Fibroblast of lung (primary cell): Measurements from ENCODE around the gene KCNH1. TPM values are rescaled to one million over a fixed set of nuclear protein-coding genes. Genes with fewer than 3 reads are reported as not detected.

ENCODE experiments used
- DNase-seq, 2 donors: peaks; one replicate each; pipeline versions ENCODE4 v3.0.0 to v3.0.0-alpha.2; 2010; ENCODE audit warnings: low read depth in 2 of 2
- H2AFZ ChIP-seq: 2 replicates; pipeline ENCODE4 v1.5.1; 2012; ENCODE audit warnings: low read length, control low read depth, inconsistent platforms
- H3K27ac ChIP-seq: 2 replicates; pipeline ENCODE4 v1.5.1; 2011; ENCODE audit warnings: low read length, control low read depth; ENCODE audit not compliant: insufficient read depth
- H3K27me3 ChIP-seq: 2 replicates; pipeline ENCODE4 v1.5.1; 2011; ENCODE audit warnings: mild to moderate bottlenecking, low read length; ENCODE audit not compliant: control insufficient read depth, insufficient read depth
- H3K36me3 ChIP-seq: 2 replicates; pipeline ENCODE4 v1.5.1; 2011; ENCODE audit warnings: low read length; ENCODE audit not compliant: control insufficient read depth, insufficient read depth
- H3K4me1 ChIP-seq: 2 replicates; pipeline ENCODE4 v1.5.1; 2011; ENCODE audit warnings: low read length; ENCODE audit not compliant: control insufficient read depth, insufficient read depth; ENCODE audit errors: extremely low read depth
- H3K4me2 ChIP-seq: 2 replicates; pipeline ENCODE4 v1.5.1; 2011; ENCODE audit warnings: low read length, control low read depth; ENCODE audit not compliant: insufficient read depth; ENCODE audit errors: extremely low read depth
- H3K4me3 ChIP-seq, 4 experiments: fragments of 200-600 bp in 1 of 4; sonication (generic) in 1 of 4; replicated peaks in 1 of 4; 2 replicates each; pipeline ENCODE4 v1.5.1; 2011 to 2016; ENCODE audit warnings: low read length in 4 of 4, low read depth in 3 of 4, mild to moderate bottlenecking in 3 of 4, control low read depth in 2 of 4, inconsistent platforms in 1 of 4, mixed read lengths in 1 of 4; ENCODE audit not compliant: insufficient read depth in 1 of 4; ENCODE audit errors: control extremely low read depth in 1 of 4
- H3K79me2 ChIP-seq: 2 replicates; pipeline ENCODE4 v1.5.1; 2012; ENCODE audit warnings: mild to moderate bottlenecking, low read length, inconsistent platforms; ENCODE audit not compliant: control insufficient read depth, insufficient read depth
- H3K9ac ChIP-seq: 2 replicates; pipeline ENCODE4 v1.5.1; 2011; ENCODE audit warnings: mild to moderate bottlenecking, low read length, control low read depth; ENCODE audit not compliant: insufficient read depth
- H3K9me3 ChIP-seq: 2 replicates; pipeline ENCODE4 v1.5.1; 2012; ENCODE audit warnings: low read depth, low read length; ENCODE audit not compliant: control insufficient read depth, insufficient read depth
- H4K20me1 ChIP-seq: 2 replicates; pipeline ENCODE4 v1.5.1; 2011; ENCODE audit warnings: low read length; ENCODE audit not compliant: control insufficient read depth, insufficient read depth; ENCODE audit errors: extremely low read depth
- CTCF ChIP-seq, 2 donors: IDR thresholded peaks in 1 of 2; conservative IDR thresholded peaks in 1 of 2; 1 replicate in 1 of 2; 2 replicates in 1 of 2; pipeline ENCODE4 v1.5.1; 2011 to 2012; ENCODE audit warnings: low read length in 2 of 2, control low read depth in 1 of 2, inconsistent platforms in 1 of 2, low read depth in 1 of 2, mild to moderate bottlenecking in 1 of 2
- EZH2 ChIP-seq: IDR thresholded peaks from 2 replicates; pipeline ENCODE4 v1.5.1; 2012; ENCODE audit warnings: low read length, control low read depth, mild to moderate bottlenecking; ENCODE audit errors: missing control alignments
- polyA plus RNA-seq, 2 donors: library from polyadenylated mRNA; depleted of rRNA in 1 of 2; stranded (reverse) in 1 of 2; unstranded in 1 of 2; fragments of >200 nt; gene quantifications; 2 replicates each; pipeline ENCODE4 v1.2.1, GENCODE V29; 2011 to 2012; ENCODE audit warnings: missing spikeins in 1 of 2
- total RNA-seq: library from RNA; depleted of rRNA; stranded (reverse); fragments of >200 nt; gene quantifications from 2 replicates; pipeline ENCODE4 v1.2.1, GENCODE V29; 2014

KCNH1 gene
- total and polyA plus RNA-seq, 2 donors (not counting 1 experiment from before 2014, with no cell fraction given) = 0.17 to 1.5 TPM

DNA sequence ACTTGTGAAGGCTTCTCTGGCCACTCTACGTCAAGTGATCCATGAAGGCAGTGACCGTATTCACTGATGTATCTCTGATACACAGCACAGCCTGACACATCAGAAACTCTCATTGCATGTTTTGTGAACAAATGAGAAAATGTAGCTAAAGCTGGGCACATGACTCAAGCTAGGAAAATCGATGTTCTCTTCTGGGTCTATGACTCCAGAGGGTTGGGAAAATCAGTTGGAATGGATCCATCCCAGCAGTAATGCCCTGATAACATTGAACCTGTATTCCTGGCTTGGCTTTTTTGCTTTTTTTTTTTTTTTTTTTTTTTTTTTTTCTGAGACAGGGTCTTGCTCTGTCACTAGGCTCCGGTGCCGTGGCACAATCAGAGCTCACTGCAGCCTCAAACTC, 395.7 kb downstream of the KCNH1 start:
- Histone ChIP-seq H3K9ac (no peak overlapping the region), H3K4me3 (no peak overlapping the region), H4K20me1 (no peaks in the 10 kb centered on the region), H2AFZ (no peak overlapping the region), H3K36me3 (no peaks in the 10 kb centered on the region), H3K4me1 (no peaks in the 10 kb centered on the region), H3K27ac (no peak overlapping the region), H3K9me3 (no peaks in the 10 kb centered on the region), H3K4me2 (no peak overlapping the region), H3K27me3 (no peaks in the 10 kb centered on the region), H3K79me2 (no peaks in the 10 kb centered on the region)
- no peak for DNase-seq
- no peak for TF ChIP-seq CTCF (conservative IDR thresholded peaks at IDR 0.05 in 1 of 2, IDR thresholded peaks at IDR 0.05 in 1 of 2; ENCODE audit: low read depth in 1 of 2, low read length in 2 of 2)

GRCh38 chr1:210736713-210737112, 397.2 kb downstream of the KCNH1 start:
- TF ChIP-seq EZH2 = no peak
- no peak for TF ChIP-seq CTCF (conservative IDR thresholded peaks at IDR 0.05 in 1 of 2, IDR thresholded peaks at IDR 0.05 in 1 of 2; ENCODE audit: low read depth in 1 of 2, low read length in 2 of 2)

DNA sequence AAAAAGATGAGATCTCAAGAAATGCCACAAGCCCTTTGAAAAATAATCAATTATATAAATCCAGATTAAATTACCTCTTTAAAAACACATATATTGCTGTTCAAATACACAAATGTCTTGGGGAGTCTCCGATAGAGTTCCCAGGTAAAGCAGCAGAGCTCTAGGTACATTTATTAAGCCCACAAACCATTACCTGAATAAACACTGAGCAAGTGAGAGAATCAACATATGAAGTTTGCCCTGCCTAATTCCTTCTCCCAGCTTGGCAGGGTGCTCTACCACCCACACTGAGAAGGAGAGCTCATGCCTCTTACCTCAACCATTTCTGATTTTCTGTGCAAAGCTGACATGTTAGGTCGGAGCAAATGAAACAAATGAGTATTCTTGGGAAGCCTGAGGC, 402.4 kb downstream of the KCNH1 start:
- no peaks in the 10 kb centered on the region for H3K9me3 ChIP-seq
- H3K27me3 ChIP-seq = no peaks in the 10 kb centered on the region
- no peaks in the 10 kb centered on the region for H3K79me2 ChIP-seq
- no peaks in the 10 kb centered on the region for H4K20me1 ChIP-seq
- no peak overlapping the region for H2AFZ ChIP-seq
- no peak overlapping the region for H3K4me2 ChIP-seq
- H3K4me3 ChIP-seq = no peak overlapping the region
- H3K27ac ChIP-seq = no peak overlapping the region
- no peak overlapping the region for H3K9ac ChIP-seq
- H3K4me1 ChIP-seq = no peaks in the 10 kb centered on the region
- no peak for TF ChIP-seq EZH2
- no peak for TF ChIP-seq CTCF (conservative IDR thresholded peaks at IDR 0.05 in 1 of 2, IDR thresholded peaks at IDR 0.05 in 1 of 2; ENCODE audit: low read depth in 1 of 2, low read length in 2 of 2)
- DNase-seq = no peak
- no peaks in the 10 kb centered on the region for H3K36me3 ChIP-seq

More at GRCh38 chr1:210736713-210737112, 397.2 kb downstream of the KCNH1 start:
- no peaks in the 10 kb centered on the region for H3K36me3 ChIP-seq
- no peaks in the 10 kb centered on the region for H4K20me1 ChIP-seq
- no peaks in the 10 kb centered on the region for H3K9me3 ChIP-seq
- no peak for DNase-seq
- no peak overlapping the region for H3K4me3 ChIP-seq
- no peaks in the 10 kb centered on the region for H3K4me1 ChIP-seq
- H3K27ac ChIP-seq = no peak overlapping the region
- H3K4me2 ChIP-seq = no peak overlapping the region
- no peak overlapping the region for H3K9ac ChIP-seq
- H2AFZ ChIP-seq = no peak overlapping the region
- no peaks in the 10 kb centered on the region for H3K27me3 ChIP-seq
- no peaks in the 10 kb centered on the region for H3K79me2 ChIP-seq
